NT2/D1 (cell line): Measurements from ENCODE around the gene GNPTG.

Source experiments
- DNase-seq: peaks from one replicate; pipeline ENCODE4 v3.0.0-alpha.2; 2011; ENCODE audit warnings: low read depth, low spot score
- H3K27me3 ChIP-seq: 2 replicates; pipeline ENCODE4 v1.6.0; 2011; ENCODE audit warnings: mild to moderate bottlenecking; ENCODE audit not compliant: insufficient read length, insufficient read depth
- H3K36me3 ChIP-seq: 2 replicates; pipeline ENCODE4 v1.6.1; 2011; ENCODE audit warnings: mild to moderate bottlenecking, low read length, mixed read lengths; ENCODE audit not compliant: insufficient read depth, insufficient read length
- H3K4me1 ChIP-seq: 2 replicates; pipeline ENCODE4 v1.5.1; 2011; ENCODE audit not compliant: insufficient read depth, insufficient read length
- H3K4me3 ChIP-seq: 2 replicates; pipeline ENCODE4 v1.5.1; 2011; ENCODE audit warnings: low read depth; ENCODE audit not compliant: insufficient read length
- H3K9ac ChIP-seq: 2 replicates; pipeline ENCODE4 v1.6.0; 2011; ENCODE audit warnings: low read depth; ENCODE audit not compliant: insufficient read length
- H3K9me3 ChIP-seq: 2 replicates; pipeline ENCODE4 v1.5.1; 2011; ENCODE audit warnings: mild to moderate bottlenecking, low read length; ENCODE audit not compliant: insufficient read depth
- SUZ12 ChIP-seq: IDR thresholded peaks from 2 replicates; pipeline ENCODE4 v1.6.1; 2011; ENCODE audit not compliant: insufficient read length, insufficient read depth; ENCODE audit errors: extremely low read depth
- YY1 ChIP-seq: IDR thresholded peaks from 2 replicates; pipeline ENCODE4 v1.6.1; 2011; ENCODE audit not compliant: insufficient read length, insufficient read depth
- ZNF274 ChIP-seq: IDR thresholded peaks from 2 replicates; pipeline ENCODE4 v1.6.1; 2011; ENCODE audit warnings: mild to moderate bottlenecking, low read depth, low read length

Gene GNPTG

GRCh38 chr16:1337486-1337885 lies 14.2 kb upstream of the GNPTG start:
- Histone ChIP-seq H3K36me3 (no peaks in the 10 kb centered on the region), H3K27me3 (peaks cover 54% of the 10 kb centered on the region), H3K4me1 (peaks cover 22% of the 10 kb centered on the region), H3K9me3 (no peaks in the 10 kb centered on the region), H3K4me3 (no peak overlapping the region), H3K9ac (no peak overlapping the region)
- TF ChIP-seq YY1 (no peak), ZNF274 (no peak), SUZ12 (no peak)
- DNase-seq: no peak

- Histone ChIP-seq H3K27me3 (peaks cover 47% of the 10 kb centered on the region), H3K9ac (no peak overlapping the region), H3K4me1 (peaks cover 23% of the 10 kb centered on the region), H3K9me3 (no peaks in the 10 kb centered on the region), H3K4me3 (no peak overlapping the region), H3K36me3 (no peaks in the 10 kb centered on the region)
- TF ChIP-seq YY1: no peak
- TF ChIP-seq ZNF274: no peak
- no peak for TF ChIP-seq SUZ12
- no peak for DNase-seq
Measured at GRCh38 chr16:1338119-1338730, 13.5 kb upstream of the GNPTG start.

GRCh38 chr16:1338855-1339675 lies 12.7 kb upstream of the GNPTG start:
- no peaks in the 10 kb centered on the region for H3K9me3 ChIP-seq
- no peaks in the 10 kb centered on the region for H3K36me3 ChIP-seq
- peaks cover 40% of the 10 kb centered on the region for H3K27me3 ChIP-seq
- DNase-seq: no peak
- H3K4me3 ChIP-seq: no peak overlapping the region
- H3K4me1 ChIP-seq: peaks cover 23% of the 10 kb centered on the region
- no peak for TF ChIP-seq ZNF274
- TF ChIP-seq SUZ12: no peak
- TF ChIP-seq YY1: no peak
- no peak overlapping the region for H3K9ac ChIP-seq

DNA sequence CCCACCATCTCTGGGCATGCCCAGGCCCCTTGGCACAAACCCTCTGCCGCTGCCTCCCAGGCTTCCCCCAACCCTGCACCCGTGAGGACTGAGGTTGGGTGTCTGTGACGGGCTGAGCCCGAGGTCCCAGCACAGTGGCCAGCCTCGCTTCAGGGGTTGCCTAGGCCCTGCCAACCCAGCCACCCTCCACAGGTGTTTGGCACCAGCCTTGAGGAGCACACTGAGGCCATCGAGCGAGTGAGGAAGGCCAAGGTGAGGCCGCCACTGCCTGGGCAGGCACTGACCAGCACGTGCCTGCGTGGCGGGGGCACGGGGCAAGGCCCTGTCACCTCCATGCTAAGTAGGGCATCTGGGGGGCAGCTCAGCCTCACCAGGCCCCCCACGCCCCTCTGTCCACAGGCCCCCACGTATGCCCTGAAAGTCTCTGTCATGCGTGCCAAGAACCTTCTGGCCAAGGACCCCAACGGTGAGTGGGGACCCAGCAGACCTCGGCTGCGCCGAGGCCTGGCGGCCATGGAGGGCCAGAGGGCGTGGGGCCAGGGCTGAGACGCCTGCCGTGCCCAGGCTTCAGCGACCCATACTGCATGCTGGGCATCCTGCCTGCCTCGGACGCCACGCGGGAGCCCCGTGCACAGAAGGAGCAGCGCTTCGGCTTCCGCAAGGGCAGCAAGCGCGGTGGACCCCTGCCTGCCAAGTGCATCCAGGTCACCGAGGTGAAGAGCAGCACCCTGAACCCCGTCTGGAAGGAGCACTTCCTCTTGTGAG lies 10.8 kb upstream of the GNPTG start:
- no peak for TF ChIP-seq ZNF274
- TF ChIP-seq YY1: no peak
- no peak for TF ChIP-seq SUZ12
- Histone ChIP-seq H3K4me3 (no peak overlapping the region), H3K9me3 (no peaks in the 10 kb centered on the region), H3K27me3 (peaks cover 22% of the 10 kb centered on the region), H3K4me1 (peaks cover 17% of the 10 kb centered on the region), H3K9ac (no peak overlapping the region), H3K36me3 (no peaks in the 10 kb centered on the region)
- no peak for DNase-seq

GRCh38 chr16:1341495-1342420 lies 10.0 kb upstream of the GNPTG start:
- no peaks in the 10 kb centered on the region for H3K9me3 ChIP-seq
- peaks cover under 1% of the 10 kb centered on the region for H3K36me3 ChIP-seq
- TF ChIP-seq ZNF274 (no peak), SUZ12 (no peak), YY1 (no peak)
- no peak for DNase-seq
- H3K4me3 ChIP-seq: no peak overlapping the region
- peaks cover 13% of the 10 kb centered on the region for H3K27me3 ChIP-seq
- H3K9ac ChIP-seq: peak overlapping the region; percentile 11
- peaks cover 16% of the 10 kb centered on the region for H3K4me1 ChIP-seq

- H3K9me3 ChIP-seq: no peaks in the 10 kb centered on the region
- TF ChIP-seq ZNF274 (no peak), SUZ12 (no peak), YY1 (no peak)
- H3K4me3 ChIP-seq: no peak overlapping the region
- peaks cover 9% of the 10 kb centered on the region for H3K36me3 ChIP-seq
- H3K9ac ChIP-seq: peak overlapping the region; percentile 36
- H3K4me1 ChIP-seq: peaks cover 14% of the 10 kb centered on the region
- DNase-seq: peak; percentile 96
- peaks cover 9% of the 10 kb centered on the region for H3K27me3 ChIP-seq
Measured at GRCh38 chr16:1342526-1343427, 9.0 kb upstream of the GNPTG start.
